A549 (cell line): ENCODE measurements around the gene SLC1A3. TPM values are rescaled to one million over a fixed set of nuclear protein-coding genes. Genes with fewer than 3 reads are reported as not detected.
A peak's percentile ranks its signal among the peaks of the same experiment; 100 is the strongest.

Experiments
- ATAC-seq, 2 experiments: fragments of 200-7000 bp in 1 of 2; fragments of >200 bp in 1 of 2; cut with Nextera tagmentation in 1 of 2; cut with Tn5 transposase in 1 of 2; 3 replicates each; pipeline versions ENCODE4 v1.8.0 to v1.9.1; 2018 to 2020; ENCODE audit warnings: mild to moderate bottlenecking in 1 of 2, moderate library complexity in 1 of 2
- CTCF ChIA-PET: fragments of 300-600 bp; sonication (Branson Sonifier 250); formaldehyde crosslinking; extraction: SDS; loops from one replicate; lab custom pipeline; 2021; ENCODE audit warnings: antibody characterized with exemption, inconsistent platforms; lab: Yijun Ruan, JAX
- POLR2A ChIA-PET: fragments of 350-600 bp; formaldehyde crosslinking; extraction: SDS; loops from one replicate; lab custom pipeline; 2021; ENCODE audit warnings: antibody characterized with exemption, inconsistent platforms; lab: Yijun Ruan, JAX
- DNase-seq, 2 experiments: peaks; one replicate each; pipeline versions ENCODE4 v3.0.0 to v3.0.0-alpha.2; 2011 to 2016; ENCODE audit warnings: low read depth in 1 of 2, low spot score in 1 of 2
- FAIRE-seq: peaks from 2 replicates; lab custom pipeline; 2011; peaks lifted over from hg19 to GRCh38; lab: Jason Lieb, UNC
- H3K27ac ChIP-seq, 2 experiments: fragments of >200 bp; sonication (Bioruptor Twin); formaldehyde crosslinking; 3 replicates each; pipeline ENCODE4 v1.5.1; 2016 to 2017
- H3K4me1 ChIP-seq: fragments of >200 bp; sonication (Bioruptor Twin); formaldehyde crosslinking; 3 replicates; pipeline ENCODE4 v1.6.1; 2016
- H3K4me2 ChIP-seq: fragments of >200 bp; sonication (Bioruptor Twin); formaldehyde crosslinking; 3 replicates; pipeline ENCODE4 v1.6.1; 2016
- H3K4me3 ChIP-seq: fragments of >200 bp; sonication (Bioruptor Twin); formaldehyde crosslinking; 3 replicates; pipeline ENCODE4 v1.5.1; 2016
- H3K9me3 ChIP-seq: fragments of >200 bp; sonication (Bioruptor Twin); formaldehyde crosslinking; 3 replicates; pipeline ENCODE4 v1.6.1; 2016
- BHLHE40 ChIP-seq: IDR thresholded peaks from 2 replicates; pipeline ENCODE4 v1.6.1; 2012; ENCODE audit warnings: low read depth, low read length, inconsistent platforms
- CHD4 ChIP-seq: fragments of 200-600 bp; sonication (generic); IDR thresholded peaks from 2 replicates; pipeline ENCODE4 v1.6.1; 2016; ENCODE audit warnings: antibody characterized with exemption, mild to moderate bottlenecking, borderline replicate concordance
- CTCF ChIP-seq: fragments of >200 bp; sonication (Bioruptor Twin); formaldehyde crosslinking; IDR thresholded peaks from 3 replicates; pipeline ENCODE4 v1.5.1; 2016
- E2F6 ChIP-seq: IDR thresholded peaks from 2 replicates; pipeline ENCODE4 v1.6.1; 2012; ENCODE audit warnings: low read depth, borderline replicate concordance
- EHMT2 ChIP-seq: fragments of 200-600 bp; sonication (generic); IDR thresholded peaks from 2 replicates; pipeline ENCODE4 v1.6.1; 2016; ENCODE audit warnings: antibody characterized with exemption, low read depth, mild to moderate bottlenecking, moderate library complexity
- EP300 ChIP-seq, 2 experiments: fragments of >200 bp; sonication (Bioruptor Twin); formaldehyde crosslinking; IDR thresholded peaks; 2 replicates in 1 of 2; 3 replicates in 1 of 2; pipeline ENCODE4 v1.6.1; 2016 to 2017
- HMGXB4 ChIP-seq: fragments of 250-450 bp; sonication (Bioruptor Pico); IDR thresholded peaks from 2 replicates; pipeline ENCODE4 v1.5.0; 2021; ENCODE audit warnings: mild to moderate bottlenecking, moderate library complexity, borderline replicate concordance
- KDM1A ChIP-seq: fragments of 200-600 bp; sonication (generic); IDR thresholded peaks from 2 replicates; pipeline ENCODE4 v1.6.1; 2016; ENCODE audit warnings: low read depth, mild to moderate bottlenecking
- RAD21 ChIP-seq, 2 experiments: fragments of >200 bp in 1 of 2; sonication (Bioruptor Twin) in 1 of 2; formaldehyde crosslinking in 1 of 2; IDR thresholded peaks in 1 of 2; conservative IDR thresholded peaks in 1 of 2; 2 replicates in 1 of 2; 3 replicates in 1 of 2; pipeline ENCODE4 v1.6.1; 2012 to 2018; ENCODE audit warnings: inconsistent platforms in 1 of 2
- RCOR1 ChIP-seq: fragments of 150-350 bp; IDR thresholded peaks from 2 replicates; pipeline ENCODE4 v1.6.1; 2014; ENCODE audit warnings: antibody characterized with exemption, low read length, low read depth
- ZFP36 ChIP-seq: fragments of 450-650 bp; IDR thresholded peaks from 2 replicates; pipeline ENCODE4 v1.6.1; 2014; ENCODE audit warnings: borderline replicate concordance; ENCODE audit not compliant: partially characterized antibody
- WGBS: methylation state at CpG from one replicate; pipeline ENCODE4 v1.1.6; 2017; ENCODE audit errors: missing lambda C conversion rate; 5-methylcytosine and 5-hydroxymethylcytosine counted together
- polyA plus RNA-seq, 4 experiments: library from polyadenylated mRNA; depleted of rRNA in 3 of 4; stranded (reverse); fragments of >200 nt; fragmentation: RNase III in 1 of 4; extraction: RNeasy Plus Mini Kit Qiagen cat#74134 plus additional on column Dnase treatment in 1 of 4; gene quantifications; 2 replicates in 3 of 4; 3 replicates in 1 of 4; pipeline ENCODE4 v1.2.3, GENCODE V29; 2011 to 2017
- TF ChIP-seq, protein P1 (sequence below): IDR thresholded peaks from 2 replicates; pipeline ENCODE4 v1.6.1; 2012
- TF ChIP-seq, protein P2 (sequence below): IDR thresholded peaks from 2 replicates; pipeline ENCODE4 v1.6.1; 2012

SLC1A3 gene
- polyA plus RNA-seq, 2 of the 4 experiments (the other 2 are of a cell fraction), result not detected

DNA sequence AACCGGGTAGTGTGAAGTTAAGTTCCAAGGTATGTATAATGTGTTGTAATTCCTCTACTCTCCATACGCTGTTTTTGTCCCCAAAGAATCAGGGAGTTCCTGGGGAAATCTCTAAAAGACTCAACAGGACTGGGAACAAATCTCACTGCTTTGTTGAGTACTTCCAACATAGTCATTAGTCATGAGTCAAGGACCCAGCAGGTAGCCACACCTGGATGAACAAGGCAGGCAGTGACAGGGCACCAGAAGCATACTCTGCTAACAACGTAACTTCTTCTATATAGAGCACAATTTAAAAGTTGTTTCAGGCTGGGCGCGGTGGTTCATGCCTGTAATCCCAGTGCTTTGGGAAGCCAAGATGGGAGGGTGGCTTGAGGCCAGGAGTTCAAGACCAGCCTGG is 126.8 kb downstream of the SLC1A3 start:
- Histone ChIP-seq H3K9me3 (no peaks in the 10 kb centered on the region), H3K4me3 (no peak overlapping the region), H3K4me1 (no peaks in the 10 kb centered on the region), H3K4me2 (no peak overlapping the region), H3K27ac (no peak overlapping the region)
- TF ChIP-seq, protein P1, sequence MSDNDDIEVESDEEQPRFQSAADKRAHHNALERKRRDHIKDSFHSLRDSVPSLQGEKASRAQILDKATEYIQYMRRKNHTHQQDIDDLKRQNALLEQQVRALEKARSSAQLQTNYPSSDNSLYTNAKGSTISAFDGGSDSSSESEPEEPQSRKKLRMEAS, result no peak
- TF ChIP-seq E2F6 (no peak), ZFP36 (no peak), EHMT2 (no peak), CHD4 (no peak), RCOR1 (no peak)
- TF ChIP-seq, protein P2, sequence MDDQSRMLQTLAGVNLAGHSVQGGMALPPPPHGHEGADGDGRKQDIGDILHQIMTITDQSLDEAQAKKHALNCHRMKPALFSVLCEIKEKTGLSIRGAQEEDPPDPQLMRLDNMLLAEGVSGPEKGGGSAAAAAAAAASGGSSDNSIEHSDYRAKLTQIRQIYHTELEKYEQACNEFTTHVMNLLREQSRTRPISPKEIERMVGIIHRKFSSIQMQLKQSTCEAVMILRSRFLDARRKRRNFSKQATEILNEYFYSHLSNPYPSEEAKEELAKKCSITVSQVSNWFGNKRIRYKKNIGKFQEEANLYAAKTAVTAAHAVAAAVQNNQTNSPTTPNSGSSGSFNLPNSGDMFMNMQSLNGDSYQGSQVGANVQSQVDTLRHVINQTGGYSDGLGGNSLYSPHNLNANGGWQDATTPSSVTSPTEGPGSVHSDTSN, result no peak
- DNase-seq (no peak), FAIRE-seq (no peak), ATAC-seq (no peak)
- WGBS, result 69% methylated on average over 5 of the region's 5 CpGs
- ChIA-PET CTCF (interaction anchor here (1.1 kb wide), 1 partner anchor 215 kb away, joined by 3 read pairs; no protein-coding TSS in a partner anchor), POLR2A (no interaction called here)

GRCh38 chr5:36734422-36734821 is 128.0 kb downstream of the SLC1A3 start:
- CTCF ChIA-PET, result interaction anchor here (0.6 to 2.9 kb wide), 10 partner anchors 9 to 1458 kb away, joined by 3 to 21 read pairs (median 4); no protein-coding TSS in a partner anchor
- 11% methylated on average over 4 of the region's 4 CpGs for WGBS
- H3K27ac ChIP-seq, result no peak overlapping the region
- no peaks in the 10 kb centered on the region for H3K9me3 ChIP-seq
- FAIRE-seq (no peak), DNase-seq (peak in 1 of 2 experiments; percentile 52), ATAC-seq (peak; percentile 75 to 87; a peak in 5 of 6 replicates)
- TF ChIP-seq RAD21 (conservative IDR thresholded peaks at IDR 0.05 in 1 of 2, IDR thresholded peaks at IDR 0.05 in 1 of 2) (peak; percentile 41 to 47; a peak in 4 of 5 replicates), CTCF (peak; percentile 40)
- TF ChIP-seq, protein P2, result no peak
- no peaks in the 10 kb centered on the region for H3K4me1 ChIP-seq
- no peak overlapping the region for H3K4me2 ChIP-seq
- POLR2A ChIA-PET, result interaction anchor here (1.1 kb wide), 1 partner anchor 142 kb away, joined by 4 read pairs; the partner anchor contains the start of gene NIPBL
- H3K4me3 ChIP-seq, result no peak overlapping the region

- no peaks in the 10 kb centered on the region for H3K9me3 ChIP-seq
- no peak overlapping the region for H3K4me2 ChIP-seq
- H3K27ac ChIP-seq, result no peak overlapping the region
- no peak for FAIRE-seq
- H3K4me3 ChIP-seq, result no peak overlapping the region
- ATAC-seq, result no peak
- no peaks in the 10 kb centered on the region for H3K4me1 ChIP-seq
- POLR2A ChIA-PET, result no interaction called here
- TF ChIP-seq HMGXB4 (CRISPR knock-in tag) (no peak), BHLHE40 (no peak), CTCF (no peak), EP300 (IDR thresholded peaks at IDR 0.05) (no peak), KDM1A (no peak)
- TF ChIP-seq, all 56 proteins: peak for 0
- no peak for DNase-seq
- CTCF ChIA-PET, result interaction anchor here (1.7 to 2.9 kb wide), 4 partner anchors 9 to 270 kb away, joined by 4 to 21 read pairs (median 10); no protein-coding TSS in a partner anchor
Measured at GRCh38 chr5:36735891-36736290, 129.5 kb downstream of the SLC1A3 start.
